GM21367 (cell line): Measurements from ENCODE around the gene EMP1.
"Not testable (repeated sequence)": the region's sequence is repeated elsewhere in the genome, so short reads cannot be mapped to it uniquely, and the experiment has no call there.

ENCODE experiments used
- ATAC-seq: cut with Tn5 transposase; IDR thresholded peaks from one replicate; pipeline ENCODE4 v1.9.1; 2021; ENCODE audit not compliant: unreplicated experiment

The EMP1 gene

DNA sequence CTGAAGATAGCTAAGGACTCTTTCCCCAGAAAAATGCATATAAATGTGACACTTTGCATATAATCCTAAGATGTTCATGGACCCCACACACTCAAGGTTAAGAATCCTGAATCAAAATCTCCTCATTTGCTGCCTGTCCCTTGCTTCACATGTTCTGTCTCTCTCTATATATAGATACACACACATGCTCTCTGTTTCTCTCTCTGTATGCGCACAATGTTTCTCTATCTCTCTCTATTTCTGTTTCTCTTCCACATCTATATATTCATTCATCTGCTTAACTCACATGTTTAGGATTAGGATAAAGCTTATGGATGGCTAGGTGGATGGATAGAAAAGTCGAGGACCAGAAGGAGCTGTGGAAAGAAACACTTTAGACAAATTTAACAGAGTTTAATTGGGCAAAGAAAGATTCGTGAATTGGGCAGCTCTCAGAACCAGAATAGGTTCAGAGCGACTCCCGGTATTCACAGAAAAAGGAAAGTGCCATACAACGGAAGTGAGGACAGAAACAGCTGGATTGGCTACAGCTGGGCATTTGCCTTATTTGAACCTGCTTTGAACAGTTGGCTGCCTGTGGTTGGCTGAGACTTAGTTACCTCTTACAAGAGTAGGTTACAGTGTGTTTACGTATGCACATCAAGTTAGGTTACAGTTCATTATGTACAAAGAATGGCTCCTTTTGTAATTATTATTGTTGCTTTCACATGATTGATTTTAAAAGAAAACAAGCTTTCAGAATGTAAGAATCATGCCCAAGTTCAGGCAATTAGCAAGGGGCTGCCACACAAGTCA is 57.6 kb downstream of the EMP1 start:
- ATAC-seq, result no peak

DNA sequence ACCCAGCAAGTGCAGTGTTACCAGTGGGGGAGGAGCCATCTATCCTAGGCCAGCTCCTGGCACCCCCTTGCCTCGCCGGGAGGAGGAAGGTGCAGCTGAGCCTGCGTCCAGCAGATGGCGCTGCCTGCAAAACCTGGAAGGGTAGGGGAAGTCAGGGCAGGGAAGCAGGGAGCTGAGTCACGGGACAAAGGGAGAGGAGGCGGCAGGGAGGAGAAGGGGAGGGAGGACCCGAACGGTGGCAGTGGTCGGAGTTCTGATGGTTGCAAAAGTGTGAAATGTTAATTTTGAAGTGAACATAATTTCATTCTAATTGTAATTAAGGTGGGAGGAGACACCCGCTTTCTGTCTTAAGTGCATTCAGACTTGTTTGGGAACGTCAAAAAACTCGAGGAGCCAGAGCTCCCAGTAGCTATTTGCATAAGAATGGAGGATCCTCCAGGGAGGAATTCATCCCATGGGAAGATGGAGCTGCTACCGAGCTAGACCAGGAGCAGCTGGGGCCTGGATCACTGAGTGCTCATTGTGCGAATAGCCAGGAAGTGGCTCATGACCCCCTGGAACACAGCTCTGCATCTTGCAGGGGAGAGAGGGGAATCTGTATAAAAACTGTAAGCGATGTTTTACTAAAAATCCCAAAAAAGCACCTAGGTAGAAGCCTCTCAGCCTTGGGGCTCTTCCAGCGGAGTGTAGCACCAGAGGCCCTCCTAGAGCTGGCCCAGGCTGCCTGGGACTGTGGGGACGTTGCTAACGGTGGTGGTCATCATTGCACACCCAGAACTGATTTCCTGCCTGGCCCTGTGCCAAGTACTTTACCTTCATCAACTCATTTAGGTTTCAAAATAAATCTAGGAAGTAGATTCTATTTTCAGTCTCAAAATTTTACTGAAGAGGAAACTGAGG is 59.5 kb downstream of the EMP1 start:
- ATAC-seq, result peak; percentile 98

DNA sequence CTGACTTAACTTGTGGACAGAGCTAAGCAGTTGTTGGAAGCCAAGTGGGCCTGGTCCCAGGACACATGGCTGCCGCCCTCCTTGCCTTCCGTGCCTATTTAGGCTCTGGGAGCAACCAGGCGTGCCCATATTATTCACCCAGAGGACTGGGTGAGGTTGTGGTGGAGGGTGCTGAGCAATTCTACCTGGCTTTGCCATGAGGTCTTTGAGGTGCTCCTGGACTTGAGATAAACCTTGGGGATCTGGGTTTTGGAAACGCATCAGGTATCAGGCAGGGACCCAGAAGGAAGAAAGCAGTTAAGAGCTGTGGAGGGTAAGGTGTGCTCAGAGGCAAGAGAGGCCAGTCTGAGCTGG is 60.1 kb downstream of the EMP1 start:
- ATAC-seq, result no peak

DNA sequence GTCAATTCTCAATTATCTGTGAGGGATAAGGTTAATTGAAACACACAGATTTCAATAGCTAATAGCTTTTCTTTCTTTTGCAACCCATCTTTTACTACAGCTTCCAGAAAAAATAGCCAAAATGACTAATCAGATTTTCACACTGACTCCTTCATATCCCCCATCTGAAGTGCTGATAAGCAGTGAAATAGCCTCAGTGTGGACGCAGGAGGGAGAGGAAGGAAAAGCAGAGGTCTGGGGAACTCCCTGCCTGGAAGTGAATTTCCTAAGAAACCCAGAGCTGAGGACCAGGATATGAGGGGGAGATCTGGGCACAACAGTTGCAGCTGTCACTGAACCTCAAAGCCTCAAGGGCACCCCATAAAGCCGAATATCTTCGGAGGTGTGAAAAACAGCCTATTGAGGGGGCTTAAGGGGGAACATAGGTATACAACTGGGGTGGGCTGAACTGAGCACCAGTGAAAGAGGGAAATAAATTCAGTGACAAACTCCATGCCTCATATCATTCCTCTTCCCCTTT is 60.9 kb downstream of the EMP1 start:
- no peak for ATAC-seq

DNA sequence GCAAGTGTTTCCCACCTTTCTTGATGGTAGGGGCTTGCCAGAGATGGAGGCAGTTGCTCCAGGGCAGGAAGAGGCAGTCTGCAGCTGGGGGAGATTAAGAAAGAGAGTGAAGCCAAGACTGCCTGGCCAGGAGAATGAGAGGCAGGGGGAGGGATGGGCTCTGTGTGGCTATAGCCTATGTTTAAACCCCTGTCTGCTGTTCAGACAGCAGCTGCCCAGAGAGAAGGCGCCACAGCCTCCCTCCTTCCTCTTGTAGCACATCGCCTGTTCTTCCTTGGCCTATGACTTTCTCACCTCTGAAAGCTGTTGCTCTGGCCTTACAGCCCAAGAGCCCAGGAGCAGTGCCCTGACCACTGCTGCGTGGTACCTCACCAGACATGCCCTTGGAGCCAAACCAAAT is 61.7 kb downstream of the EMP1 start:
- no peak for ATAC-seq

DNA sequence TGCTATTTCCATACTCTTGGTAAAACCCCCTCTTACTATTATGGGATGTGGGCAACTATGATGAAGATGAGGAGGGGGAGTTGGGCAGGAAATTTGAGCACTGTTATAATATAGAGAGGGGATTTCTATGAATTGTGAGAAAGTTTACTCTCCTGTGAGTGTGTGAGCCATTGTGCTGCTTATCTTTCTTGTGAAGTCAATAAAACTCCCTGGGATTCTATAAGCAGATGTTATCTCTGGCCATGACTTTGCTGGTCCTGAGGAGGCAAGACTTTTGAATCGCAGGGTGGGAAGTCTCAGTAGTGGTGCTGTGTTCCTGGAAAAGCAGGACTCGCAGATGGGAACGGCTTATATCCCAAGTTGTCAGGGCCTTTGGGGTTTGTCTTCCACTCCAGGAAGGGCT is 62.2 kb downstream of the EMP1 start:
- no peak for ATAC-seq

DNA sequence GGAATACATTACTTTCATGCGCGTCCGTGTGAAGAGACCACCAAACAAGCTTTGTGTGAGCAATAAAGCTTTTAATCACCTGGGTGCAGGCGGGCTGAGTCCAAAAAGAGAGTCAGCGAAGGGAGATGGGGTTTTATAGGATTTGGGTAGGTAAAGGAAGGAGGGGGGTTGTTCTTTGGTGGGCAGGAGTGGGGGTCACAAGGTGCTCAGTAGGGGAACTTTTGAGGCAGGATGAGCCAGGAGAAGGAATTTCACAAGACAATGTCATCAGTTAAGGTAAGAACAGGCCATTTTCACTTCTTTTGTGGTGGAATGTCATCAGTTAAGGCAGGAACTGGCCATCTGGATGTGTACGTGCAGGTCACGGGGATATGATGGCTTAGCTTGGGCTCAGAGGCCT is 63.1 kb downstream of the EMP1 start:
- ATAC-seq, result not testable (repeated sequence)

DNA sequence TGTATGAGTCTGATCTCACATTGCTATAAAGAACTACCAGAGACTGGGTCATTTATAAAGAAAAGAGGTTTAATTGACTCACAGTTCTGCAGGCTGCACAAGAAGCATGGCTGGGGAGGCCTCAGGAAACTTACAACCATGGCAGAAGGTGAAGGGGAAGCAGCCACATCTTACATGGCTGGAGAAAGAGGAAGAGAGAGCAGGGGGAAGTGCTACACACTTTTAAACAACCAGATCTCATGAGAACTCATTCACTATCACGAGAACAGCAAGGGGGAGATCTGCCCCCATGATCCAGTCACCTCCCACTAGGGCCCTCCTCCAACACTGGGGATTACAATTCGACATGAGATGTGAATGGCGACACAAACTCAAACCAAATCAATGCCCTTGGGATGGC is 71.3 kb downstream of the EMP1 start:
- not testable (repeated sequence) for ATAC-seq

DNA sequence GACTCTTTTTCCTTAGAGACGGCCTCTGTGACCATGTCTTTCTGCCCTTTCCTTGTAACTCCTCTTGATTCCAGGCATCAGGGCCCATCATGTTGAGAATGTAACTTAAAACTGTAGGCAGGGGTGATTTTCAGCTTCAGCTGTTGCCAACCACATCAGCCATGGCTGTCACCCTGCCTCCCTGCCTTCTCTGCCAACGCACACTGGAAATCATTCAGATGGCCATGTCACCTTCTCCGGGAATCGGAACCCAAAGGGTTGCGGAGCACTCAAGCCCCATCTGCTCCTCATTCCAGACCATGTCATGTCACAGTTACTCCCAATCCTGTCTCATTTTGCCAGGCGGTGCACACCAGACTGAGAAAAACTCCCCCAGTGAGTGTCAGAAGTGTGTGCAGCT is 72.1 kb downstream of the EMP1 start:
- no peak for ATAC-seq
